ENCODE measurements around the gene PRKCQ.
"Not testable (repeated sequence)": the region's sequence is repeated elsewhere in the genome, so short reads cannot be mapped to it uniquely, and the experiment has no call there.

The PRKCQ gene

GRCh38 chr10:6491841-6492609 lies 88.1 kb downstream of the PRKCQ start:
- DNase-seq (ENCODE audit: low spot score), result no peak

- no peak for DNase-seq (ENCODE audit: low spot score)
Measured at GRCh38 chr10:6490614-6491013, 89.5 kb downstream of the PRKCQ start.

GRCh38 chr10:6487920-6488319 lies 92.2 kb downstream of the PRKCQ start:
- no peak for DNase-seq (ENCODE audit: low spot score)

- DNase-seq (ENCODE audit: low spot score), result no peak
Measured at GRCh38 chr10:6486309-6486708, 93.8 kb downstream of the PRKCQ start.

GRCh38 chr10:6482737-6483357 lies 97.2 kb downstream of the PRKCQ start:
- no peak for DNase-seq (ENCODE audit: low spot score)

- DNase-seq (ENCODE audit: low spot score), result no peak
Measured at GRCh38 chr10:6478722-6479121, 101.4 kb downstream of the PRKCQ start.

- no peak for DNase-seq (ENCODE audit: low spot score)
Measured at GRCh38 chr10:6476989-6477388, 103.1 kb downstream of the PRKCQ start.

GRCh38 chr10:6474871-6475270 lies 105.2 kb downstream of the PRKCQ start:
- no peak for DNase-seq (ENCODE audit: low spot score)

- DNase-seq (ENCODE audit: low spot score), result no peak
Measured at GRCh38 chr10:6473901-6474370, 106.1 kb downstream of the PRKCQ start.

- DNase-seq (ENCODE audit: low spot score), result no peak
Measured at GRCh38 chr10:6473430-6473829, 106.6 kb downstream of the PRKCQ start.

- DNase-seq (ENCODE audit: low spot score), result not testable (repeated sequence)
Measured at GRCh38 chr10:6472710-6473005, 107.4 kb downstream of the PRKCQ start.

- no peak for DNase-seq (ENCODE audit: low spot score)
Measured at GRCh38 chr10:6470894-6471618, 109.0 kb downstream of the PRKCQ start.

GRCh38 chr10:6469661-6470060 lies 110.4 kb downstream of the PRKCQ start:
- DNase-seq (ENCODE audit: low spot score), result no peak

- no peak for DNase-seq (ENCODE audit: low spot score)
Measured at GRCh38 chr10:6465854-6466601, 114.0 kb downstream of the PRKCQ start.

GRCh38 chr10:6465437-6465836 lies 114.6 kb downstream of the PRKCQ start:
- DNase-seq (ENCODE audit: low spot score), result no peak

- no peak for DNase-seq (ENCODE audit: low spot score)
Measured at GRCh38 chr10:6464862-6465430, 115.1 kb downstream of the PRKCQ start.

GRCh38 chr10:6463366-6463765 lies 116.7 kb downstream of the PRKCQ start:
- DNase-seq (ENCODE audit: low spot score), result no peak

- no peak for DNase-seq (ENCODE audit: low spot score)
Measured at GRCh38 chr10:6461961-6462360, 118.1 kb downstream of the PRKCQ start.

- no peak for DNase-seq (ENCODE audit: low spot score)
Measured at GRCh38 chr10:6460861-6461409, 119.1 kb downstream of the PRKCQ start.

GRCh38 chr10:6458814-6459213 lies 121.3 kb downstream of the PRKCQ start:
- DNase-seq (ENCODE audit: low spot score), result no peak

GRCh38 chr10:6457376-6457775 lies 122.7 kb downstream of the PRKCQ start:
- DNase-seq (ENCODE audit: low spot score), result no peak

GRCh38 chr10:6456067-6456466 lies 124.0 kb downstream of the PRKCQ start:
- DNase-seq (ENCODE audit: low spot score), result no peak
